ENCODE data around the gene DSG1.
"Not testable (repeated sequence)": the region's sequence is repeated elsewhere in the genome, so short reads cannot be mapped to it uniquely, and the experiment has no call there.

DSG1 gene

DNA sequence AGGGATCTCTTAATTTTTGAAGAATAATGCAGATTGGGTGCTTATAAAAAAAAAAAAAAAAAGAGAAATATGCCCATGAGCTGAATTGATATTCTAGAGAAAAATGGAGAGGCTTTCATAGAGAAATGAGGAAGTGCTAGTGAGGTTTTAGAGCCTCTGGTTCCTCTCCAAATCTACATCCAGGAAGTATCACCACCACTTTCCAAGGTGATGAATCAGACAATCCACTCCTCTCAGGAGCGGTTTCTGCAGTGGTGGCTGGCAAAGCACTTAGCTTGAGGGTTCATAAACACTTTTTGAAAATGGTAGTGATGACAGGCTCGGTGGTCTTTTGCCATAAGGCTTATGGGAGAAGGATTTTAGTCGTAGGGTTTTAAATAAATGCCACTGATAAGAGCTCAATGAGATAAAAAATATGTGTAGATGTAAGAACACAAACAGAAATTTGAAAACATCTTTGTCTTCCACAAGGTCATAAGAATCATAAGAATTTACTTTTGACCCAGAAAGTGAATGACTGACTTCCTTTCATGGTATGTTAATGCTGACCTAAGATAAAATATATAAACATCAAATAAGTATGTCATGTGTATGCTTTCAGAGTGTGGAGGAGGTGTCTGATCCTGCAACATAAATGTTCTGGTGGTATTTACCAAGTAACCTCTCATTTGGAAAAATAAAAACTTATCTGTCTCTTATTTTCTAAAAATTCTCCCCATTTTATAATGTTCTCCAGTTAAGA is 42.1 kb upstream of the DSG1 start:
- TF ChIP-seq, protein P1, sequence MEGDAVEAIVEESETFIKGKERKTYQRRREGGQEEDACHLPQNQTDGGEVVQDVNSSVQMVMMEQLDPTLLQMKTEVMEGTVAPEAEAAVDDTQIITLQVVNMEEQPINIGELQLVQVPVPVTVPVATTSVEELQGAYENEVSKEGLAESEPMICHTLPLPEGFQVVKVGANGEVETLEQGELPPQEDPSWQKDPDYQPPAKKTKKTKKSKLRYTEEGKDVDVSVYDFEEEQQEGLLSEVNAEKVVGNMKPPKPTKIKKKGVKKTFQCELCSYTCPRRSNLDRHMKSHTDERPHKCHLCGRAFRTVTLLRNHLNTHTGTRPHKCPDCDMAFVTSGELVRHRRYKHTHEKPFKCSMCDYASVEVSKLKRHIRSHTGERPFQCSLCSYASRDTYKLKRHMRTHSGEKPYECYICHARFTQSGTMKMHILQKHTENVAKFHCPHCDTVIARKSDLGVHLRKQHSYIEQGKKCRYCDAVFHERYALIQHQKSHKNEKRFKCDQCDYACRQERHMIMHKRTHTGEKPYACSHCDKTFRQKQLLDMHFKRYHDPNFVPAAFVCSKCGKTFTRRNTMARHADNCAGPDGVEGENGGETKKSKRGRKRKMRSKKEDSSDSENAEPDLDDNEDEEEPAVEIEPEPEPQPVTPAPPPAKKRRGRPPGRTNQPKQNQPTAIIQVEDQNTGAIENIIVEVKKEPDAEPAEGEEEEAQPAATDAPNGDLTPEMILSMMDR (IDR thresholded peaks at IDR 0.05; ENCODE audit: extremely low read depth, insufficient read depth, missing control alignments): no peak

DNA sequence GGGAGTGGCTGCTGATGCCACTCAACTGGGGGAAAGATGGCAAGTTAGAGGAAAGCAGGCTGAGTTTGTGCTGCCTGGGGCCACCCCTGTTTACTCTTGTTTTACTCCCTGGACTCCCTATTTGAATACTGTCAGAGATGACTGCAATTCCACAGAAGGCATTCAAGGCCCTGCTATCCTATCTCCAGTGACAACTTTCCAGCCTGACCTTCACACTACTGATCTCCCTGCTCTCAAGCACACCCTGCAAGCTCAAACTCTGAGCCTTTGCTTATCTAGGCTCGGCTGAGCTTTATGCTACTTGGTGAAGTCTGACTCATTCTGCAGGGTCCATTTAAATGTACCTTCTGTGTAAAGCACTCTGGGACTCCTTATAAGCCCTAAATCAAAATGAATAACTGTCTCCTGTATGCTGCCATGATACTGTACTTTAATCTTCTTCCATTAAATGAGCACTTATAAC is 39.3 kb upstream of the DSG1 start:
- DNase-seq (ENCODE audit: low spot score): no peak
- in situ Hi-C loops (cut with MboI; ENCODE audit: low pct_unique_long_range_greater_than_20kb, low sequenced_read_pairs, unreplicated experiment): no loop called here
- TF ChIP-seq, protein P1 (IDR thresholded peaks at IDR 0.05; ENCODE audit: extremely low read depth, insufficient read depth, missing control alignments): no peak

More for the DNA sequence above, 42.1 kb upstream of the DSG1 start:
- in situ Hi-C loops (cut with MboI; ENCODE audit: low pct_unique_long_range_greater_than_20kb, low sequenced_read_pairs, unreplicated experiment): no loop called here
- no peak for DNase-seq (ENCODE audit: low spot score)

DNA sequence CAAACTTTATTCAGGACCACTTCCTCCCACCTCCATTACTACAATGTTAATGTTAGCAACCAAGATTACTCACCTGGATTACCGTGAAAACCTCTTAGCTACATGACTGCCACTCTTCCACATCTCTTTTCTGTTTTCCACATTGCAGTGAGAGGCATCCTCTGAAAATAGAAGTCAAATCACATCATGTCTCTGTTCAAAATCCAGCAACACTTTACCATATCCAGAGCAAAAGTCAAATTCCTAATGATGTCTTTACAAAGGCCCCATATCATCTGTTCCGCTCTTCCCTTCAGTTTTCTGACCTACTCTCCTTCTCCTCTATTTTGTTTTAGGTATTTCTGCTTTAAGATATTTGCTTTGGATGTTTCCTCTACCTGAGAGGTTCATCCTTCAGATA is 37.5 kb upstream of the DSG1 start:
- in situ Hi-C loops (cut with MboI; ENCODE audit: low pct_unique_long_range_greater_than_20kb, low sequenced_read_pairs, unreplicated experiment): no loop called here
- TF ChIP-seq, protein P1 (IDR thresholded peaks at IDR 0.05; ENCODE audit: extremely low read depth, insufficient read depth, missing control alignments): no peak
- DNase-seq (ENCODE audit: low spot score): no peak

DNA sequence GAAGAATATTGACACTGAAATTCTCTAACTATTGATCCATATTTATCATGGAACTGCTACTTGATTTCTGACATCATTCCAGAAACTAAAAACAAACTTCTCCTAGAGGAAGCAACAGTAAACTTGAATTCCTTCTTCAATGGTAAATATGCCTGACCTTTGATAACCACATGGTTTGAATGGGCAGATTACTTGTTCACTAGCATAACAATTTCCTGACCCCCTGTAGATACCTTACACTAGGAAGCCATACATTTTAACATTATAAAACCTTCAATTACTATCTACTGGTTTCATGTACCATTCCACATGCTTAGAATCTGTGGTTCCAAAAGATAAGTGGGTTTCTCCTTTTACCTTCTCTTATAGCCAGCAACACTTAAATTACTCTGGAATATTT is 36.5 kb upstream of the DSG1 start:
- DNase-seq (ENCODE audit: low spot score): no peak
- in situ Hi-C loops (cut with MboI; ENCODE audit: low pct_unique_long_range_greater_than_20kb, low sequenced_read_pairs, unreplicated experiment): no loop called here
- TF ChIP-seq, protein P1 (IDR thresholded peaks at IDR 0.05; ENCODE audit: extremely low read depth, insufficient read depth, missing control alignments): no peak

DNA sequence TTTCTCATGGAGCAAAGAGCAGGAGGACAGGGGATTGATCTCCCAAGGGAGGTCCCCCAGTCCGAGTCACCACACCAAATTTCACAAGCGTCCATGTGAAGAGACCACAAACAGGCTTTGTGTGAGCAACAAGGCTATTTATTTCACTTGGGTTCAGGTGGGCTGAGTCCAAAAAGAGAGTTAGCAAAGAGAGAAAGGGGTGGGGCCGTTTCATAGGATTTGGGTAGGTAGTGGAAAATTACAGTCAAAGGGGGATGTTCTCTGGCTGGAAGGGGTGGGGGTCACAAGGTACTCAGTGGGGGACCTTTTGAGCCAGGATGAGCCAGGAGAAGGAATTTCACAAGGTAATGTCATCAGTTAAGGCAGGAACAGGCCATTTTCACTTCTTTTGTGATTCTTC is 28.5 kb upstream of the DSG1 start:
- in situ Hi-C loops (cut with MboI; ENCODE audit: low pct_unique_long_range_greater_than_20kb, low sequenced_read_pairs, unreplicated experiment); DNase-seq (ENCODE audit: low spot score): not testable (repeated sequence)

DNA sequence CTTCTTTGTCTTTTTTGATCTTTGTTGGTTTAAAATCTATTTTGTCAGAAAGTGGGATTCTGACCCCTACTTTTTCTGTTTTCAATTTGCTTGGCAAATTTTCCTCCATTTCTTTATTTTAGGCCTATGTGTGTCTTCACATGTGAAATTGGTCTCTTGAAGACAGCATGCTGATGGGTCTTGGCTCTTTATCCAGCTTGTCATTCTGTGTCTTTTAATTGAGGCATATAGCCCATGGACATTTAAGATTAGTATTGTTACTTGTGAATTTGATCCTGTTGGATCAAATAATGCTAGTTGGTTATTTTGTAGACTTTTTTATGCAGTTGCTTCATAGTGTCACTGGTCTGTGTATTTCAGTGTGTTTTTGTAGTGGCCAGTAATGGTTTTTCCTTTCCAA is 26.3 kb upstream of the DSG1 start:
- no peak for DNase-seq (ENCODE audit: low spot score)
- in situ Hi-C loops (cut with MboI; ENCODE audit: low pct_unique_long_range_greater_than_20kb, low sequenced_read_pairs, unreplicated experiment): no loop called here
- TF ChIP-seq, protein P1 (IDR thresholded peaks at IDR 0.05; ENCODE audit: extremely low read depth, insufficient read depth, missing control alignments): no peak

DNA sequence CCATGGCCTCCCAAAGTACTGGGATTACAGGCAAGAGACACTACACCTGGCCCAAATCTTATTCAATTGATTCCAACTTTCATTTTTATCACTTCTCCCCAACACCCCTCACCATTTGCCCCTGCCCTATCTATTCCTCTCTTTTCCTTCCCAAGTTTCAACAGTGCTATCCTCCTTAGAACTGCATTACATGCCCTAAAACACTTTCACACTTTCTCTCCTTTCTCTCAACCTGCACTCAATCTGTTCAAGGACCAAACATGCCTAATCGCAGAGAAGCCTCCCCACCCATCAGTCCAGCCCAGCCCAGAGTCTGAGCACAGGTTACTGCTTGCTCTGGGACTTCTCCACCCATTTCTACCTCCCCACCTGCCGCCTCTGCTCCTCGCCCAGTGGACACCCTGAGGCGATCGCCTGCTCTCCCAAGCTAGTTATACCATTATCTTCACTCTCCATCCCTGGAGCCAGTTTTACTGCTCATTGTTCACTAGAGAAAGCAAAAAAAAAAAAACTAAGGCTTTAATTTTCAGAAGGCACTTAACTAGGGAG is 23.7 kb upstream of the DSG1 start:
- no peak for DNase-seq (ENCODE audit: low spot score)
- TF ChIP-seq, protein P1 (IDR thresholded peaks at IDR 0.05; ENCODE audit: extremely low read depth, insufficient read depth, missing control alignments): no peak
- in situ Hi-C loops (cut with MboI; ENCODE audit: low pct_unique_long_range_greater_than_20kb, low sequenced_read_pairs, unreplicated experiment): no loop called here

Measured in GM13977 (cell line).